HL-60 (cell line): ENCODE results near the gene TNKS1BP1.

Source experiments
- DNase-seq, 2 experiments: peaks; one replicate each; pipeline ENCODE4 v3.0.0-alpha.2; 2010 to 2020; ENCODE audit warnings: low read depth in 1 of 2, low spot score in 1 of 2
- H3K27ac ChIP-seq: fragments of 250-450 bp; sonication (Bioruptor Pico); replicated peaks from 2 replicates; pipeline ENCODE4 v1.5.1; 2020; ENCODE audit warnings: mild to moderate bottlenecking, moderate library complexity
- H3K27me3 ChIP-seq: fragments of 250-450 bp; sonication (Bioruptor Pico); 2 replicates; pipeline ENCODE4 v1.5.1; 2021; ENCODE audit warnings: mild to moderate bottlenecking, moderate library complexity; ENCODE audit not compliant: insufficient read depth, poor library complexity, severe bottlenecking
- H3K4me3 ChIP-seq: replicated peaks from 2 replicates; pipeline ENCODE4 v1.5.1; 2011; ENCODE audit warnings: mild to moderate bottlenecking, control low read depth, low read length; ENCODE audit not compliant: insufficient read depth
- GABPA ChIP-seq: IDR thresholded peaks from 2 replicates; pipeline ENCODE4 v1.6.1; 2012; ENCODE audit warnings: low read depth
- POLR2AphosphoS5 ChIP-seq: IDR thresholded peaks from 2 replicates; pipeline ENCODE4 v1.6.1; 2012; ENCODE audit warnings: low read depth
- SPI1 ChIP-seq: IDR thresholded peaks from 2 replicates; pipeline ENCODE4 v1.6.1; 2012; ENCODE audit warnings: low read depth, mild to moderate bottlenecking, borderline replicate concordance
- TF ChIP-seq, protein P1 (sequence below): IDR thresholded peaks from one replicate; pipeline ENCODE4 v1.5.1; 2011; ENCODE audit warnings: low read length, control low read depth, inconsistent platforms; ENCODE audit not compliant: insufficient read depth
- TF ChIP-seq, protein P2 (sequence below): IDR thresholded peaks from 2 replicates; pipeline ENCODE4 v1.6.1; 2012; ENCODE audit warnings: low read depth; ENCODE audit not compliant: insufficient replicate concordance

Gene TNKS1BP1

DNA sequence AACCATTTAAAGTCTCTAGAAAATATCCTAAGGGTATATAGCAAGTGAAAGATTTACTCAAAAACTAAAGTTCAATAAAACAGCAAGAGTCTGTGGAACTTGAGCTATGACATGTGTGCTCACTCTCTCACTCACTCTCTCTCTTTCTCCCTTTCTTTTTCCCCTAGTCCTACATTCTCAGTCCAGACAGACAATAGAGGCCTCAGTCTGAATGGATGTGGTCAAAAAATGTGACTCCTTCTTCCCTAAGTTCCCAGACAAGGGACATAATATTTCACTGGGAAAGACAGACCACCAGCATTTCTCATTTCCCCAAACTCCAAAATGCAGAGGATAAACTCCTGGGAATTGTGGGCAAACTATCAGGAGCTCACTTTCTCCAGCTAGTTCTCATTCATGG is 70.1 kb downstream of the TNKS1BP1 start:
- TF ChIP-seq POLR2AphosphoS5: no peak
- no peak for TF ChIP-seq GABPA
- TF ChIP-seq, protein P1, sequence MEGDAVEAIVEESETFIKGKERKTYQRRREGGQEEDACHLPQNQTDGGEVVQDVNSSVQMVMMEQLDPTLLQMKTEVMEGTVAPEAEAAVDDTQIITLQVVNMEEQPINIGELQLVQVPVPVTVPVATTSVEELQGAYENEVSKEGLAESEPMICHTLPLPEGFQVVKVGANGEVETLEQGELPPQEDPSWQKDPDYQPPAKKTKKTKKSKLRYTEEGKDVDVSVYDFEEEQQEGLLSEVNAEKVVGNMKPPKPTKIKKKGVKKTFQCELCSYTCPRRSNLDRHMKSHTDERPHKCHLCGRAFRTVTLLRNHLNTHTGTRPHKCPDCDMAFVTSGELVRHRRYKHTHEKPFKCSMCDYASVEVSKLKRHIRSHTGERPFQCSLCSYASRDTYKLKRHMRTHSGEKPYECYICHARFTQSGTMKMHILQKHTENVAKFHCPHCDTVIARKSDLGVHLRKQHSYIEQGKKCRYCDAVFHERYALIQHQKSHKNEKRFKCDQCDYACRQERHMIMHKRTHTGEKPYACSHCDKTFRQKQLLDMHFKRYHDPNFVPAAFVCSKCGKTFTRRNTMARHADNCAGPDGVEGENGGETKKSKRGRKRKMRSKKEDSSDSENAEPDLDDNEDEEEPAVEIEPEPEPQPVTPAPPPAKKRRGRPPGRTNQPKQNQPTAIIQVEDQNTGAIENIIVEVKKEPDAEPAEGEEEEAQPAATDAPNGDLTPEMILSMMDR: no peak
- TF ChIP-seq, protein P2, sequence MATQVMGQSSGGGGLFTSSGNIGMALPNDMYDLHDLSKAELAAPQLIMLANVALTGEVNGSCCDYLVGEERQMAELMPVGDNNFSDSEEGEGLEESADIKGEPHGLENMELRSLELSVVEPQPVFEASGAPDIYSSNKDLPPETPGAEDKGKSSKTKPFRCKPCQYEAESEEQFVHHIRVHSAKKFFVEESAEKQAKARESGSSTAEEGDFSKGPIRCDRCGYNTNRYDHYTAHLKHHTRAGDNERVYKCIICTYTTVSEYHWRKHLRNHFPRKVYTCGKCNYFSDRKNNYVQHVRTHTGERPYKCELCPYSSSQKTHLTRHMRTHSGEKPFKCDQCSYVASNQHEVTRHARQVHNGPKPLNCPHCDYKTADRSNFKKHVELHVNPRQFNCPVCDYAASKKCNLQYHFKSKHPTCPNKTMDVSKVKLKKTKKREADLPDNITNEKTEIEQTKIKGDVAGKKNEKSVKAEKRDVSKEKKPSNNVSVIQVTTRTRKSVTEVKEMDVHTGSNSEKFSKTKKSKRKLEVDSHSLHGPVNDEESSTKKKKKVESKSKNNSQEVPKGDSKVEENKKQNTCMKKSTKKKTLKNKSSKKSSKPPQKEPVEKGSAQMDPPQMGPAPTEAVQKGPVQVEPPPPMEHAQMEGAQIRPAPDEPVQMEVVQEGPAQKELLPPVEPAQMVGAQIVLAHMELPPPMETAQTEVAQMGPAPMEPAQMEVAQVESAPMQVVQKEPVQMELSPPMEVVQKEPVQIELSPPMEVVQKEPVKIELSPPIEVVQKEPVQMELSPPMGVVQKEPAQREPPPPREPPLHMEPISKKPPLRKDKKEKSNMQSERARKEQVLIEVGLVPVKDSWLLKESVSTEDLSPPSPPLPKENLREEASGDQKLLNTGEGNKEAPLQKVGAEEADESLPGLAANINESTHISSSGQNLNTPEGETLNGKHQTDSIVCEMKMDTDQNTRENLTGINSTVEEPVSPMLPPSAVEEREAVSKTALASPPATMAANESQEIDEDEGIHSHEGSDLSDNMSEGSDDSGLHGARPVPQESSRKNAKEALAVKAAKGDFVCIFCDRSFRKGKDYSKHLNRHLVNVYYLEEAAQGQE: no peak
- TF ChIP-seq SPI1: no peak
- Histone ChIP-seq H3K27me3 (peaks cover 23% of the 10 kb centered on the region), H3K4me3 (no peak overlapping the region), H3K27ac (no peak overlapping the region)
- no peak for DNase-seq

DNA sequence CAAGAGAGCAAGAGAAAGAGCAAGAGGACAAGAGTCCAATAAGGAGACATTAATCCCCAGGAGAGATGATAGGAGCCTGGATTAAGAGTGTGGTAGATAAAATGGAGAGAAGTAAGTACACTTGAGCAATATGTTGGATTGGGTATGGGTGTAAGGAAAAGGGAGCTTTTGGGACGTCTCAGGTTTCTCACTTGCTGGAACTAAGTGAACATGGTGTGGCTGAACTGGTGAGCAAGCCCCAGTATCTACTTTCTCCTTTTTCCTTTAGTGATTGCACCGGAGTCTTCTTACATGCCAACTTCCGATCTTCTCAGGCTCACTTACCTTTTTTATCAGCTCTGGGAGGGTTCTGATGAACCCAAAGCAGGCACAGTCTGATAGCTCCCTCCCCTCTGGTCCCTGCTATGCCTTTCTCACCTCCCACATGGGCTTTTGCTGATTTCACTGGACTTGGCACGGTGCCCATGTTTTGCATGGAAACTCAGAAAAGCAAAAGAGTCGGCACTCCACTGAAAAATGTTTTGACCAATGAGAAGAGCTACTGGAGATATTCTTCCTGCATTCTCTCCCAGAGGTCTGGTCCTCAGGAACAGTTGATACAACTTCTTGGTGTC is 73.2 kb downstream of the TNKS1BP1 start:
- H3K27me3 ChIP-seq: peaks cover 23% of the 10 kb centered on the region
- TF ChIP-seq SPI1: no peak
- TF ChIP-seq POLR2AphosphoS5: no peak
- TF ChIP-seq, protein P2: no peak
- TF ChIP-seq, protein P1: no peak
- TF ChIP-seq GABPA: no peak
- no peak overlapping the region for H3K27ac ChIP-seq
- no peak overlapping the region for H3K4me3 ChIP-seq
- DNase-seq: no peak

DNA sequence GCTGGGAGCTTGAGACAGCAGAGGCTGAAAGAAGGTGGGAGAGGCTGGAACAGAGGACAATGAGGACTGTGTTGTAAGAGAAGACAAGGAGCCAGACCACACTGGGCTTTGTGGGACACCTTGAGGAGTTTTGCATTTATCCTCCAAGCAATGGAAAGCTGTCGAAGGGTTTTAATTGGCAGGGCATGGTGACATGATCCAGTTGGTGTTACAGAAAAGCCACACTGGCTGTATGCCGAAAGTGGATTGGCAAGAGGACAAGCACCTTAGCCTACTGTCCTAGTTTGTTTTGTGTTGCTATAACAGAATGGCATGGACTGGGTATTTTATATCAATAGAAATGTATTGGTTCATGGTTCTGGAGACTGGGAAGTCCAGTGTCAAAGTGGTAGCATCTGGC is 73.7 kb downstream of the TNKS1BP1 start:
- no peak for TF ChIP-seq POLR2AphosphoS5
- no peak for TF ChIP-seq GABPA
- TF ChIP-seq, protein P1: no peak
- TF ChIP-seq, protein P2: no peak
- no peak for TF ChIP-seq SPI1
- DNase-seq: no peak
- no peak overlapping the region for H3K27ac ChIP-seq
- no peak overlapping the region for H3K4me3 ChIP-seq
- H3K27me3 ChIP-seq: peaks cover 23% of the 10 kb centered on the region
